D721Med (cell line): Measurements from ENCODE around the gene SPACA4.

Source experiments
- DNase-seq: peaks from one replicate; pipeline ENCODE4 v3.0.0; 2011; ENCODE audit warnings: low spot score; ENCODE audit not compliant: insufficient read length
- FAIRE-seq: peaks from 2 replicates; lab custom pipeline; 2011; peaks lifted over from hg19 to GRCh38; lab: Jason Lieb, UNC
- TF ChIP-seq, protein P1 (sequence below): IDR thresholded peaks from 2 replicates; pipeline ENCODE4 v1.5.1; 2012; ENCODE audit warnings: mild to moderate bottlenecking, control low read depth; ENCODE audit not compliant: insufficient read depth; ENCODE audit errors: missing control alignments

Gene SPACA4

DNA sequence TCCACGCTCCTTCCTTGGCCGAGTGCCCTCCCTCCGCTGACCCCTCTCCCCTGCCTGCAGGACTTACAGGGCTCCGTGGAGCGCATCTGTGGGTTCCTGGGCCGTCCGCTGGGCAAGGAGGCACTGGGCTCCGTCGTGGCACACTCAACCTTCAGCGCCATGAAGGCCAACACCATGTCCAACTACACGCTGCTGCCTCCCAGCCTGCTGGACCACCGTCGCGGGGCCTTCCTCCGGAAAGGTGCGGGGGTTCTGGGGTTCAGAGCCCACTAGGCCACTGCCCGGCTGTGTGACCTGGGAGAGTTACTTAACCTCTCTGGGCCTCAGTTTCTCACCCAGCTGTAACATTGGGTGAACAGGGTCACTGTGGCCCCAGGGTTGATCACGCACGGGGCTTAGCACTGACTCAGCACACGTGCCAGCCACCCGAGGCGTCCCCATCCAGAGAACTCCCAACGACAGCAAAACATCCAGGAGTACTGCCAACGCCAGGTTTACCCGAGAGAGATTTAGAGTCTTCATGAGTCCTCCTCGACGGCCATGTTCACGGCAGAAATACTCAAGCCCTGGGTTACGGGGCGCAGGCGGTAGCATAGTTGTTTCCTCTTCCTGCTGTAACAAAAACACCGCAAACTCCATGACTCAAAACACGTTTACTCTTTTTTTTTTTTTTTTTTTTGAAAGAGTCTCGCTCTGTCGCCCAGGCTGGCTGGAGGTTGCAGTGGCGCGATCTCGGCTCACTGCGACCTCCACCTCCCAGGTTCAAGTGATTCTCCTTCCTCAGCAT, 9.7 kb upstream of the SPACA4 start:
- TF ChIP-seq, protein P1, sequence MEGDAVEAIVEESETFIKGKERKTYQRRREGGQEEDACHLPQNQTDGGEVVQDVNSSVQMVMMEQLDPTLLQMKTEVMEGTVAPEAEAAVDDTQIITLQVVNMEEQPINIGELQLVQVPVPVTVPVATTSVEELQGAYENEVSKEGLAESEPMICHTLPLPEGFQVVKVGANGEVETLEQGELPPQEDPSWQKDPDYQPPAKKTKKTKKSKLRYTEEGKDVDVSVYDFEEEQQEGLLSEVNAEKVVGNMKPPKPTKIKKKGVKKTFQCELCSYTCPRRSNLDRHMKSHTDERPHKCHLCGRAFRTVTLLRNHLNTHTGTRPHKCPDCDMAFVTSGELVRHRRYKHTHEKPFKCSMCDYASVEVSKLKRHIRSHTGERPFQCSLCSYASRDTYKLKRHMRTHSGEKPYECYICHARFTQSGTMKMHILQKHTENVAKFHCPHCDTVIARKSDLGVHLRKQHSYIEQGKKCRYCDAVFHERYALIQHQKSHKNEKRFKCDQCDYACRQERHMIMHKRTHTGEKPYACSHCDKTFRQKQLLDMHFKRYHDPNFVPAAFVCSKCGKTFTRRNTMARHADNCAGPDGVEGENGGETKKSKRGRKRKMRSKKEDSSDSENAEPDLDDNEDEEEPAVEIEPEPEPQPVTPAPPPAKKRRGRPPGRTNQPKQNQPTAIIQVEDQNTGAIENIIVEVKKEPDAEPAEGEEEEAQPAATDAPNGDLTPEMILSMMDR, result no peak
- DNase-seq (no peak), FAIRE-seq (no peak)

DNA sequence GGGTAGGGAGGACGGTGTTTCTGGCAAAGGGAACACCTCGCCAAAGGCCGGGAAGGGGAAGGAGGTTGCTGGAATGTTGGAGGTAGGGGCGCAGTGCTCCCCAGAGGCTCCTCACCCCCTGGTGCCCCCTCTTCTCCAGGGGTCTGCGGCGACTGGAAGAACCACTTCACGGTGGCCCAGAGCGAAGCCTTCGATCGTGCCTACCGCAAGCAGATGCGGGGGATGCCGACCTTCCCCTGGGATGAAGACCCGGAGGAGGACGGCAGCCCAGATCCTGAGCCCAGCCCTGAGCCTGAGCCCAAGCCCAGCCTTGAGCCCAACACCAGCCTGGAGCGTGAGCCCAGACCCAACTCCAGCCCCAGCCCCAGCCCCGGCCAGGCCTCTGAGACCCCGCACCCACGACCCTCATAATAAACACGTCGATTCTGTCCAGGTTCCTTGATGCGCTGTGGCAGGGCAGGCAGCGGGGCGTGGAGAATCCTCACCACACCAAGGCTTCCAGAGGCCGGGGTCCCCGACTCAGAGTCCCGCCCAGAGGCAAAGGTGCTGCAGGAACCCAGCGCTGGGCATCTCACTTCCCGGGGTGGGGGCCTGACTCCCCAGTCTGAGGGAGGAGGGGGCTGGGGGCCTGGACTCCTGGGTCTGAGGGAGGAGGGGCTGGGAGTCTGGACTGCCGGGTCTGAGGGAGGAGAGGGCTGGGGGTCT, 7.4 kb upstream of the SPACA4 start:
- FAIRE-seq (no peak), DNase-seq (no peak)
- TF ChIP-seq, protein P1, result no peak

GRCh38 chr19:48600679-48601417, 5.7 kb upstream of the SPACA4 start:
- TF ChIP-seq, protein P1, result no peak
- no peak for FAIRE-seq

DNA sequence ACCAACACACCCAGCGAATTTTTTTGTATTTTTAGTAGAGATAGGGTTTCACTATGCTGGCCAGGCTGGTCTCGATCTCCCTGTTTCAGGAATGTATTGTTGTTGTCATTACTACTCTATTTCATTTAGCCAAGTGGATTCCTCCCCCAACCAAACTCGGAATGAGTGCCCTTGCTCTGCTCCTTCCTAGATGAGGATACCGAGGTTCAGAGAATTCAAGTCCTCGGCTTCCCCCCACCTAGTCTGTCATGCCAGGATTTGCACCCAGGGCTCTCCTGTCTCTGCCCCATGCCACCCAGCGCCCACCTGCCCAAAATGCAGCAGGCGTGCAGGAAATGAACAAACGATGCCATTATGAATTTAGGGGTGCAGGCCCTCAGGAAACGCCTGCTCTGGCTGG, 3.5 kb upstream of the SPACA4 start:
- no peak for DNase-seq
- FAIRE-seq, result no peak
- TF ChIP-seq, protein P1, result no peak

More at GRCh38 chr19:48600679-48601417, 5.7 kb upstream of the SPACA4 start:
- no peak for DNase-seq

DNA sequence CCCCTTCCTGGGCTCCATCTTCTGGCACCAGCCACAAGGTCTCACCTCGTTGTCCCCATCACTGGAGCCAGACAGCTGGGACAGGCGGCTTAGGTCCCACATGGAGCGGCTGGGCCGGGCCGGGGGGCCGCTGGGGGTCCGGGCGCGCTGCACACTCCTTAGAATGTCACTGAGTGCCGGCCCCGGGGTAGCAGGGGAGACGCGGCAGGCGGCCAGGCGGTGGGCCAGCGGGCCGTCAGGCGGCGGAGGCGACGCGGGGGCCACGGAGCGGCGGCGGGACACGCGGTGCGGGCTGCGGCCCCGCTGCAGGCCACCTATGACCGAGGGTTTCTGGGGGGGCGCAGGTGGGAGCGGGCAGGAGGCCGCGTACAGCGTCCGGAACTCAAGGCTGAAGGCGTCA, 3.1 kb upstream of the SPACA4 start:
- no peak for FAIRE-seq
- DNase-seq, result no peak
- TF ChIP-seq, protein P1, result no peak

DNA sequence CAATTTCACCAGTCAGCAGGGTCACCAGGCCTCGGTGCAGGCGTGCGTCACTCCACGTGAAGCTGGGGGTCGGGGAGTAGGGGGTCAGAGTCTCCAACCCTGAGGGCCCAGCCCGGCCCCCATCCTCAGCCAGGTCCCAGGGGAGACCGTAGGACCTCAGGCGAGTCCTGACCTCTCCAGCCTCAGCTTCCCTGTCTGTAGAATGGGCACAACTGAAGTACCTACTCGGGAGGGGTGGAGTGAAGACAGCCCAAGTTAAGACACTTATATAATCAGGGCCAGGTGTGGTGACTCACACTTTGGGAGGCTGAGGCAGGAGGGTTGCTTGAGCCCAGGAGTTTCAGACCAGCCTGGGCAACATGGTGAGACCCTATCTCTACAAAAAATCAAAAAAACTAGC, 2.7 kb upstream of the SPACA4 start:
- no peak for DNase-seq
- FAIRE-seq, result no peak
- TF ChIP-seq, protein P1, result no peak
